Neural progenitor cell (in vitro differentiated cells): ENCODE measurements around the gene EPHA4. TPM values are rescaled to one million over a fixed set of nuclear protein-coding genes. Genes with fewer than 3 reads are reported as not detected.

Source experiments
- DNase-seq: peaks from one replicate; pipeline ENCODE4 v3.0.0-alpha.2; 2016; ENCODE audit warnings: low spot score
- H2AFZ ChIP-seq: fragments of 200-600 bp; sonication (generic); replicated peaks from 2 replicates; pipeline ENCODE4 v1.6.1; 2016; ENCODE audit warnings: antibody characterized with exemption
- H3F3A ChIP-seq: fragments of 200-600 bp; sonication (generic); 2 replicates; pipeline ENCODE4 v1.6.1; 2016; ENCODE audit warnings: antibody characterized with exemption, low read depth
- H3K27ac ChIP-seq: fragments of 200-600 bp; sonication (generic); 2 replicates; pipeline ENCODE4 v1.5.1; 2016; ENCODE audit warnings: mild to moderate bottlenecking
- H3K27me3 ChIP-seq: fragments of 200-600 bp; sonication (generic); 2 replicates; pipeline ENCODE4 v1.6.1; 2016; ENCODE audit warnings: mild to moderate bottlenecking, moderate library complexity
- H3K36me3 ChIP-seq: fragments of 200-600 bp; sonication (generic); 2 replicates; pipeline ENCODE4 v1.5.1; 2016
- H3K4me1 ChIP-seq: fragments of 200-600 bp; sonication (generic); 2 replicates; pipeline ENCODE4 v1.6.1; 2016; ENCODE audit warnings: mixed run types
- H3K4me2 ChIP-seq: fragments of 200-600 bp; sonication (generic); 2 replicates; pipeline ENCODE4 v1.6.1; 2016
- H3K4me3 ChIP-seq: fragments of 200-600 bp; sonication (generic); 2 replicates; pipeline ENCODE4 v1.5.1; 2016
- H3K79me2 ChIP-seq: fragments of 200-600 bp; sonication (generic); 2 replicates; pipeline ENCODE4 v1.6.1; 2016; ENCODE audit warnings: low read depth
- H3K9ac ChIP-seq: fragments of 200-600 bp; sonication (generic); 2 replicates; pipeline ENCODE4 v1.6.1; 2016
- H3K9me3 ChIP-seq: fragments of 200-600 bp; sonication (generic); 2 replicates; pipeline ENCODE4 v1.5.1; 2016; ENCODE audit warnings: low read depth
- H4K20me1 ChIP-seq: fragments of 200-600 bp; sonication (generic); 2 replicates; pipeline ENCODE4 v1.6.1; 2016; ENCODE audit warnings: low read depth
- H3K27ac Mint-ChIP-seq: 3 replicates; pipeline ENCODE4 v1.8.0; 2021; ENCODE audit warnings: mixed read lengths
- H3K27me3 Mint-ChIP-seq: 2 replicates; pipeline ENCODE4 v1.8.0; 2022; ENCODE audit warnings: low read depth, mild to moderate bottlenecking, inconsistent platforms, moderate library complexity, mixed read lengths; ENCODE audit not compliant: insufficient read depth
- H3K36me3 Mint-ChIP-seq: 3 replicates; pipeline ENCODE4 v1.8.0; 2021; ENCODE audit warnings: mixed read lengths
- H3K4me1 Mint-ChIP-seq: 3 replicates; pipeline ENCODE4 v1.8.0; 2021; ENCODE audit warnings: mixed read lengths
- H3K4me3 Mint-ChIP-seq: 3 replicates; pipeline ENCODE4 v1.8.0; 2021; ENCODE audit warnings: mild to moderate bottlenecking, moderate library complexity, mixed read lengths
- H3K9me3 Mint-ChIP-seq: 3 replicates; pipeline ENCODE4 v1.8.0; 2020; ENCODE audit warnings: mixed read lengths
- CTCF ChIP-seq: fragments of 200-600 bp; sonication (generic); IDR thresholded peaks from 2 replicates; pipeline ENCODE4 v1.5.1; 2017; ENCODE audit warnings: antibody characterized with exemption, mild to moderate bottlenecking
- EZH2 ChIP-seq: fragments of 200-600 bp; sonication (generic); IDR thresholded peaks from 2 replicates; pipeline ENCODE4 v1.6.1; 2017; ENCODE audit warnings: antibody characterized with exemption, mild to moderate bottlenecking, moderate library complexity
- EZH2phosphoT487 ChIP-seq: fragments of 200-600 bp; sonication (generic); IDR thresholded peaks from 2 replicates; pipeline ENCODE4 v1.6.1; 2017; ENCODE audit warnings: antibody characterized with exemption
- total RNA-seq: library from RNA; depleted of rRNA; stranded (reverse); fragments of >200 nt; gene quantifications from 2 replicates; pipeline ENCODE4 v1.2.3, GENCODE V29; 2015; ENCODE audit warnings: low replicate concordance

Gene EPHA4
- total RNA-seq, 1 donor from 2014 or later = 323 TPM

GRCh38 chr2:221527776-221528309 is 44.3 kb downstream of the EPHA4 start:
- H3K36me3 ChIP-seq = peaks cover 4% of the 10 kb centered on the region
- no peak for DNase-seq
- H4K20me1 ChIP-seq = peaks cover 100% of the 10 kb centered on the region
- Mint-ChIP-seq H3K9me3 (no peaks in the 10 kb centered on the region), H3K27me3 (no peaks in the 10 kb centered on the region), H3K4me3 (no peak overlapping the region), H3K36me3 (peaks cover 9% of the 10 kb centered on the region), H3K4me1 (peaks cover 47% of the 10 kb centered on the region), H3K27ac (no peak overlapping the region)
- H3K9ac ChIP-seq = no peak overlapping the region
- peaks cover 100% of the 10 kb centered on the region for H3K79me2 ChIP-seq
- H3K27me3 ChIP-seq = no peaks in the 10 kb centered on the region
- H2AFZ ChIP-seq = no peak overlapping the region
- no peak for TF ChIP-seq EZH2
- H3K4me3 ChIP-seq = no peak overlapping the region
- peak overlapping the region; percentile 48 for H3K27ac ChIP-seq
- peaks cover 15% of the 10 kb centered on the region for H3F3A ChIP-seq
- H3K9me3 ChIP-seq = no peaks in the 10 kb centered on the region
- H3K4me2 ChIP-seq = no peak overlapping the region
- H3K4me1 ChIP-seq = peaks cover 49% of the 10 kb centered on the region

GRCh38 chr2:221524158-221524557 is 47.9 kb downstream of the EPHA4 start:
- Histone ChIP-seq H3F3A (peaks cover 31% of the 10 kb centered on the region), H3K36me3 (peaks cover 4% of the 10 kb centered on the region), H3K9ac (no peak overlapping the region), H3K4me1 (peaks cover 43% of the 10 kb centered on the region), H3K27ac (no peak overlapping the region), H3K27me3 (no peaks in the 10 kb centered on the region), H4K20me1 (peaks cover 100% of the 10 kb centered on the region), H3K4me2 (no peak overlapping the region), H2AFZ (no peak overlapping the region), H3K79me2 (peaks cover 100% of the 10 kb centered on the region), H3K4me3 (no peak overlapping the region), H3K9me3 (no peaks in the 10 kb centered on the region)
- H3K4me1 Mint-ChIP-seq = peaks cover 28% of the 10 kb centered on the region
- H3K27ac Mint-ChIP-seq = no peak overlapping the region
- no peaks in the 10 kb centered on the region for H3K9me3 Mint-ChIP-seq
- no peak for TF ChIP-seq CTCF
- no peak for TF ChIP-seq EZH2
- TF ChIP-seq EZH2phosphoT487 = no peak
- peaks cover 10% of the 10 kb centered on the region for H3K36me3 Mint-ChIP-seq
- H3K27me3 Mint-ChIP-seq = no peaks in the 10 kb centered on the region
- no peak overlapping the region for H3K4me3 Mint-ChIP-seq
- no peak for DNase-seq

GRCh38 chr2:221521233-221521845 is 50.8 kb downstream of the EPHA4 start:
- H2AFZ ChIP-seq = no peak overlapping the region
- Mint-ChIP-seq H3K4me1 (peaks cover 7% of the 10 kb centered on the region), H3K36me3 (peaks cover 10% of the 10 kb centered on the region), H3K27me3 (no peaks in the 10 kb centered on the region), H3K4me3 (no peak overlapping the region), H3K27ac (no peak overlapping the region), H3K9me3 (no peaks in the 10 kb centered on the region)
- TF ChIP-seq EZH2phosphoT487 = no peak
- no peak for TF ChIP-seq CTCF
- TF ChIP-seq EZH2 = no peak
- no peak overlapping the region for H3K4me3 ChIP-seq
- H3K27ac ChIP-seq = peak overlapping the region; percentile 18
- peaks cover 29% of the 10 kb centered on the region for H3F3A ChIP-seq
- no peaks in the 10 kb centered on the region for H3K27me3 ChIP-seq
- H3K4me2 ChIP-seq = peak overlapping the region; percentile 24
- H4K20me1 ChIP-seq = peaks cover 100% of the 10 kb centered on the region
- peaks cover 4% of the 10 kb centered on the region for H3K36me3 ChIP-seq
- H3K9ac ChIP-seq = no peak overlapping the region
- H3K79me2 ChIP-seq = peaks cover 100% of the 10 kb centered on the region
- no peak for DNase-seq
- H3K4me1 ChIP-seq = peaks cover 38% of the 10 kb centered on the region
- H3K9me3 ChIP-seq = no peaks in the 10 kb centered on the region

GRCh38 chr2:221518935-221519625 is 53.0 kb downstream of the EPHA4 start:
- H2AFZ ChIP-seq = no peak overlapping the region
- no peaks in the 10 kb centered on the region for H3K9me3 ChIP-seq
- peaks cover 100% of the 10 kb centered on the region for H4K20me1 ChIP-seq
- Mint-ChIP-seq H3K27ac (no peak overlapping the region), H3K4me3 (no peak overlapping the region), H3K9me3 (no peaks in the 10 kb centered on the region), H3K4me1 (peaks cover 13% of the 10 kb centered on the region), H3K27me3 (no peaks in the 10 kb centered on the region), H3K36me3 (peaks cover 9% of the 10 kb centered on the region)
- H3K4me3 ChIP-seq = no peak overlapping the region
- H3F3A ChIP-seq = peaks cover 30% of the 10 kb centered on the region
- TF ChIP-seq CTCF (no peak), EZH2phosphoT487 (no peak), EZH2 (no peak)
- no peak for DNase-seq
- peaks cover 100% of the 10 kb centered on the region for H3K79me2 ChIP-seq
- H3K9ac ChIP-seq = no peak overlapping the region
- H3K4me2 ChIP-seq = peak overlapping the region; percentile 39
- H3K4me1 ChIP-seq = peaks cover 53% of the 10 kb centered on the region
- no peaks in the 10 kb centered on the region for H3K27me3 ChIP-seq
- H3K27ac ChIP-seq = peak overlapping the region; percentile 47
- H3K36me3 ChIP-seq = no peaks in the 10 kb centered on the region
